KOPT-K1 (cell line): ENCODE measurements around the gene GTF2B.
A peak's percentile ranks its signal among the peaks of the same experiment; 100 is the strongest.
"Not testable (repeated sequence)": the region's sequence is repeated elsewhere in the genome, so short reads cannot be mapped to it uniquely, and the experiment has no call there.

Experiments used
- H3K27ac ChIP-seq: fragments of 200-600 bp; sonication (generic); 2 replicates; pipeline ENCODE4 v1.5.1; 2016; ENCODE audit warnings: antibody characterized with exemption, mild to moderate bottlenecking, low read depth, low read length; ENCODE audit not compliant: poor library complexity, severe bottlenecking
- H3K36me3 ChIP-seq: fragments of 200-600 bp; sonication (generic); 2 replicates; pipeline ENCODE4 v1.5.1; 2017; ENCODE audit warnings: antibody characterized with exemption, mild to moderate bottlenecking, low read length, moderate library complexity; ENCODE audit not compliant: insufficient read depth
- H3K9me3 ChIP-seq: fragments of 200-600 bp; sonication (generic); 2 replicates; pipeline ENCODE4 v1.5.1; 2017; ENCODE audit warnings: antibody characterized with exemption, low read length, mild to moderate bottlenecking; ENCODE audit not compliant: insufficient read depth, poor library complexity, severe bottlenecking

The GTF2B gene

DNA sequence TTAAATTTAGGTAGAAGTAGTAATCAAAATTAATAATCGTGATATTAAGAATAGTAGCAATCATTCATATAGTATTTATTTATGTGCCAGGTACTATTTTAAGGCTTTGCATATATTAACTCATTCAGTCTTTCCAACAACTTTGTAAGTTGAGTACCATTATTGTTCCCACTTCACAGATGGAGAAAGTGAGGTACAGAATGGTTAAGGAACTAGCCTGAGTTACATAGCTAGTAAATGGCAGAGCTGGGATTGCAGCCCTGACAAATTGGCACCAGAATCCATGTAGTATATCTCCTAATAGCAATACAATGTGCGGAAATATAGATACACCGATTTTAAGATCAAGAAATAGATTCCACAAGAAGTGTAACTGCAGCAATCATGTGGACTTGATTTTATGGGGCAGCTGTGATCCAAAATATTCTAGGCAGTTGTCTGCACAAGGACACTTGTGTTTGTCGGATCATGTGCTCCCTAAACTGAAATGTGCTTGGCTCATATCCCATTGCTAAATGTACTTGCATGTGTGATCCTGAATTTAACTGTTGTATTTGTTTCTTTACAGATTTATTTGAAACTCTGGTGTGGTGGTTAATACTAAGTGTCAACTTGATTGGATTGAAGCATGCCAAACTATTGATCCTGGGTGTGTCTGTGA lies 5.8 kb upstream of the GTF2B start:
- Histone ChIP-seq H3K27ac (no peak overlapping the region), H3K36me3 (no peaks in the 10 kb centered on the region), H3K9me3 (no peaks in the 10 kb centered on the region)

DNA sequence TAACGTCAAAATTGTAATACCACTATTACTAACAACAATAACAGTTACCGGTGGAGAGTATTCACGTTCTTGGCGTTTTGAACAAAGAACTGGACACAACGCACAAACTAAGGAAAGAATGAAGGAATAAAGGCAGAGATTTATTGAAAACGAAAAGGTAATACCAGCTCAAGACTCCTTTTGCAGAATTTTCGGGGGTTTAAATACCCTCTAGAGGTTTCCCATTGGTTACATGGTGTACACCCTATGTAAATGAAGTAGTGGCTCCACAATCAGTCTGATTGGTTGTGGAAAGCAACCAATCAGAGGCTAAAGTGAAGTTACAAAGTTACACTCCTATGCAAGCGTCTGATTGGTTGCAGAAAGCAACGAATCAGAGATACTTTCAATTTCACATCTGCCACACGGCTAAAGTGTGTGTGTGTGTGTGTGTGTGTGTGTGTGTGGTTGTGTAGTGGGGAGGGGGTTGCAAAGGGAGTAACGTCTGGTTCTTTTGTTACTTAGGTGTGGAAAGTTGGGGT lies 1.1 kb upstream of the GTF2B start:
- Histone ChIP-seq H3K36me3 (peaks cover 9% of the 10 kb centered on the region), H3K9me3 (no peaks in the 10 kb centered on the region), H3K27ac (no peak overlapping the region)

DNA sequence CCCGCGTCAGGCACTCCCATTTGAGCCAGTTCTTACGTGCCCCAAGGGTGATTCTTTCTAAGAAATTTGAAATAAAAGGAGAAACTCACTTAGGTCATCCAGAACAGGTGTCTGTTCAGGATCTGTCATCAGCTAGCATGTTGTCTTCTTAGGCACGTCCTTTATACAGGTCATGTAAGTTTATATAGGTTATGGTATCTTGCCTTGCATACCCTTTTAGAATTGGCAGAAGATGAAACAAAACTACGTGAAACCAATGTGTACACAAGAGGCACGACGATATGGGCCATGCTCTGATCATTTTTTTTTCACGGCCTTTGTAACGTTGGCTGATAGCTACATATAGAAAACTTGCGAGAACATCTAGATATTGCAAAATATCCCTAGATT lies 579 bp upstream of the GTF2B start:
- Histone ChIP-seq H3K9me3 (no peaks in the 10 kb centered on the region), H3K36me3 (peaks cover 13% of the 10 kb centered on the region), H3K27ac (peak overlapping the region; percentile 80)

DNA sequence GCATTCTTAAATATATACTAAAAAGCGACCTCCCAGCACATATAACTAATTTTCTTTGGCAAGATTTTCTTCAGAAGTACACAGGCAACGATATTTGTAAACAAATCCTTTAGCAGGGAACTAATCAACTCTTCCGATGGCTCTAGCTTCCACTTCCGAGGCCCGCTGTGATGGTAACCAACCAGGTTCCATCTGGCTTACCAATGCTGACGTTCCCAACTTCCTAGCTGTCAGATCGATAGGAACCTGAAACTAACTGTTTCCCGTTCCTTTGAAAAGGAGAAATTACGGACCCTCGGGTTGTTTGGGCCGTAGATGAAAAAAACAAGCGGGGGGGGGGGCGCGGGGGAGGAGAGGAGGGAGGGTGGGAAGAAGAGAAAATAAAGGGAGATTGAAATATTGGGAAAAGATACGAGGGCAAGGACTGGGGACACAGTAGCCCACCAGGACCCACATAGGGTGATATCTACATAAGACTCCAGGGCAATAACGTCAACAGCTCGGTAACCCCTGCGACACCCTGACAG lies 513 bp downstream of the GTF2B start:
- Histone ChIP-seq H3K9me3 (no peaks in the 10 kb centered on the region), H3K27ac (peak overlapping the region; percentile 80), H3K36me3 (peaks cover 24% of the 10 kb centered on the region)

DNA sequence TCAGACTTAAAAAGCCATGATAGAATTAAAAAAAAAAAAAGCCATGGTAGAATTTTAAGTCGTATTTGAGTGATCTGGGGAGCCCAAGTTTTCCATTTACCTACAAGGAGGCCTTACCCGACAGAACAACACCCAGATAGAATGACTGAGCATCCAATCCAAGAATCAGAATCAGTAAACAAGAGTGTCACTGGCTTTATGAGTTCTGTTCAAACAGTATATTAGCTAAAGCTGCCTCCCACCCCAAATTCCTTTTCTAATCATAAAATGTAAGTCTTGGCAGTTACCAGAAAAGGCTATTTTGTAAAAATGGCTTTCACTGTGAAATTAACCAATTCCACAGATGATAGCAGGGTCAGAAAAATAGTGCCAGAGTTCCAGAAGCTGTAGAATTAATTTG lies 1.2 kb downstream of the GTF2B start:
- no peaks in the 10 kb centered on the region for H3K9me3 ChIP-seq
- H3K36me3 ChIP-seq, result peaks cover 31% of the 10 kb centered on the region
- H3K27ac ChIP-seq, result peak overlapping the region; percentile 80

DNA sequence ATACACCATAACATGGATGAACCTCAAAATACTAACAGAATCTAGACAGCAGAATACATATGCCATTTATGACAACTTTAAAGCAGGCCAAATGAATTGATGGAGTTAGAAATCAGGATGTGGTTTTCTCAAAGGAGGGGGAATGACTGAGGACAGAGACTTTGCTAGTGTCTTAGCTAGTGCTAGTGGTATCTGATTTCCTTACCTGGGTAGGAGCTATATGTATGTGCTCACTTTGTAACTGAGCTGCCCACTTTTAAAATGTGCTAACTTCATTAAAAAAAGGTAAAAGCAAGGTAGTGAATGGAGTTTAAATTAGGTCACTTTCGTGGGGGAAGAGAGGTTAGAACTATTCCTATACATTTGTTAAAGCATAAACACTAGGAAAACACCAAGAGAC lies 2.6 kb downstream of the GTF2B start:
- no peak overlapping the region for H3K27ac ChIP-seq
- no peaks in the 10 kb centered on the region for H3K9me3 ChIP-seq
- H3K36me3 ChIP-seq, result peaks cover 45% of the 10 kb centered on the region

DNA sequence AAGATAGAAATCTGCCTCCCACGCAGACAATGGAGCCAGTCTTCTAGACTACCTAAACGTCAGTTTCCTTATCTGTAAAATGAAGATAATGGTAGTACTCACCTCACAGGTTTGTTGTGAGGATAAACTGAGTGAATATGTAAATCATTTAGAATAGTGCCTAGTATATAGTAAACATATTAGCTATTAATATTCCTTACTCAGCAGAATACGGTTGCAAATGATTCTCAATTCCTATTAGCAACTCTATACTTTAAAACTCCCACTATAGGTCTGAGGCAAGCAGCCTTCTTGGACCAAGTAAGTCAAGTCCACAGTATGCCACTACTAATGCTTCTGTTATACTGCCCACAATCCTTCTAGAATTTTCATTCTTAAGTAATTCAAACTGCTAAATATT lies 5.4 kb downstream of the GTF2B start:
- H3K9me3 ChIP-seq, result no peaks in the 10 kb centered on the region
- H3K27ac ChIP-seq, result no peak overlapping the region
- peaks cover 73% of the 10 kb centered on the region for H3K36me3 ChIP-seq

DNA sequence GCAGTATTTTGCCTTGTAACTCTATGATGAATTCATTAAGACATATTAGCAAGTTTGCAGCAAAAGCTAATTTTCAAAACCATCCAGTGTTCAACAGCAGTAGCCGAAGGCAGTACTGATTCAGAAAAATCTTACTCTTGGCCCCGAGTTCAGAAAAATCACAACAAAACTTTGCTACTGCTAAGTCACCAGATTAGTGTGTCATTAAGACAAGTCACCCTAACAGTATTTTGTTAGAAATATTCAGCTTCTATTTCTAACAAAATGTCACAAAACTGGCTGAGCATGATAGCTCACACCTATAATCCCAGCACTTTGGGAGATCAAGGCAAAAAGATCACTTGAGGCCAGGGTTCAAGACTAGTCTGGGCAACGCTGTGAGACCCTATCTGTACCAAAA lies 8.2 kb downstream of the GTF2B start:
- H3K27ac ChIP-seq, result no peak overlapping the region
- no peaks in the 10 kb centered on the region for H3K9me3 ChIP-seq
- peaks cover 95% of the 10 kb centered on the region for H3K36me3 ChIP-seq

DNA sequence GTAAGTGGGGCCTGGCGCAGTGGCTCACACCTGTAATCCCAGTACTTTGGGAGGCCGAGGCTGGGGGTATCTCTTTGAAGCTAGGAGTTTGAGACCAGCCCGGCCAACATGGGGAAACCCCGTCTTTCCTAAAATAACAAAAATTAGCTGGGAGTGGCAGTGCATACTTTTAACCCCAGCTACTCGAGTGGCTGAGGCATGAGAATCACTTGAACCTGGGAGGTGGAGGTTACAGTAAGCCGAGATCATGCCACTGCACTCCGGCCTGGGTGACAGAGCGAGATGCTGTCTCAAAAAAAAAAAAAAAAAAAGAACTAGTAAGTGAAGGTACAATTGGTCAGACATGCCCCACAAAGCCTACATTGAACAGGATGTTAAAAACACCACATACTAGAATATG lies 10.7 kb downstream of the GTF2B start:
- H3K36me3 ChIP-seq, result peaks cover 91% of the 10 kb centered on the region
- H3K27ac ChIP-seq, H3K9me3 ChIP-seq: not testable (repeated sequence)

DNA sequence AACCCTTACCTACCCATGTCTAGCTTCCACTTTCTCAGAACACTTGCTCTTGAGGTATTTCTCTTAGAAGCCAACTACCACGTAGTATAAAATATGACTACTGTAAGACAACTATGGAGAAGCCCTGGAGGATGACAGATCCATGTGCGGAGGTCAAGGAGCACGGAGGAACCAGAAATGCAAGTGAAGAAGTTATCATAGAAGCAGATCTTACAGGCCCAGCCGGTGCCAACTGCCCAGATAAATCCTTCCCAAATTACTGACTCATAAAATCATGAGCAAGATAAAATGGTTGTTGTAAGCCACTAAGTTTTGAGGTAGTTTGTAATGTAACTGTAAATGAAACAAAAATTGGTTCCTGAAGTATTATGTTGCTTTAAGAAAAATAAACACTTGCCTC lies 12.6 kb downstream of the GTF2B start:
- H3K36me3 ChIP-seq, result peaks cover 90% of the 10 kb centered on the region
- H3K27ac ChIP-seq, result no peak overlapping the region
- H3K9me3 ChIP-seq, result no peaks in the 10 kb centered on the region

DNA sequence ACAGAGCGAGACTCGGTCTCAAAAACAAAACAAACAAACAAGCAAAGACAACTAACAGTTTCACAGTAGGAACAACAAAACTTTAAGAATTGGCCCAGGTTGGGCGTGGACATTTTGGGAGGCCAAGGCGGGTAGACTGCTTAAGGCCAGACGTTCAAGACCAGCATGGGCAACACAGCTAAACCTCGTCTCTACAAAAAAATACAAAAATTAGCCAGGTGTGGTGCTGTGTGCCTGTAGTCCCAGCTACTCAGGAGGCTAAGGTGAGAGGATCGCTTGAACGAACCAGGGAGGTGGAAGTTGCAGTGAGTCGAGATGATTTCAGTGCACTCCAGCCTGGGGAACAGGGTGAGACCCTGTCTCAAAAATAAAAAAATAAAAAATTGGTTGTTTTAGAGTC lies 13.5 kb downstream of the GTF2B start:
- no peaks in the 10 kb centered on the region for H3K9me3 ChIP-seq
- no peak overlapping the region for H3K27ac ChIP-seq
- peaks cover 89% of the 10 kb centered on the region for H3K36me3 ChIP-seq

DNA sequence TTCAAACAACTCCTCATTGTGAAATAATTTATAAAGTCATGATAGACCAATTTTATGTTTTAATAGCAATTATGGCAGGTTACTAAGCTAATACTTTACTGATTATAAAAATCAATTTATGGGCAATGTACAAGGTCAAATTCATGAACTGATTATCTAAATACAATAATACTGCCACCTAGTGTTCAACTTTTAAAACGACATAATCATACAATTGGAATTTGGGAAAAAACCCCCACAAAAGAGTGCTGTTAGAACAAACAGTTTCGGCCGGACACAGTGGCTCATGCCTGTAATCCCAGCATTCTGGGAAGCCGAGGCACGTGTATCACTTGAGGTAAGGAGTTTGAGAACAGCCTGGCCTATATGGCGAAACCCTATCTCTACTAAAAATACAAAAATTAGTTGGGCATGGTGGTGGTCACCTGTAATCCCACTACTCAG lies 14.0 kb downstream of the GTF2B start:
- H3K36me3 ChIP-seq, result peaks cover 89% of the 10 kb centered on the region
- H3K27ac ChIP-seq, result no peak overlapping the region
- no peaks in the 10 kb centered on the region for H3K9me3 ChIP-seq

DNA sequence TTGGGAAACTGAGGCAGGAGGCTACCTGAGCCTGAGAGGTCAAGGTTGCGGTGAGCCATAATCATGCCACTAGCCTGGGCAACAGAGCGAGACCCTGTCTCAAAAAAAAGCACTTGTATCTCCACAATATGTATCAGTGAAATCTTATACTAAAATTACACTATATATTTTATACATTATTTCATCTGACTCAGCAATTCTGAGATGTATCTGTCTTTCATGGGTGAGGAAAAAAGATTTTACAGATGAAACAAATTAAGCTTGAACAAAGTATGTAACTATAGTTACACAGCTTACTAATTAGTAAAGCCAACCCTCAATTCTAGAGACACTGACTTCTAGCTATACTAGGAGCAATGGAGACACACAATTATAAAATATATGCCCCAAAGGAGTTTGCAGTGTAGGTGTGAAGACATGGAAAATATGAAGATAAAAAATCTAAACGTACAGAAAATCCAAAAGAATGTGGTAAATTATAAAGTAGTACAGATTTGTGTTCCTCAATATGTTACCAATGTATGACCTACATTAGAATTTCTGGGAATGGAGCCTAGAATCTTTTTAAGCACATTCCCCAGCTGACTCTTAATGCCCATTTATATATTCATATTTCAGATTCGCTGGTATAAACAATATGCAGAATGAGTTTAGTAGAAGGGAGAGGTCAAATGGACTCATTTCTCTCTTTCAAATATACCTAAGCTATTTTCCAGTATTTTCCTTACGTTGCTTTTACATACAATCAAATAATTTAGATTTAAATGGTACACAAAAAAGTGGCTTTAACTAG lies 14.6 kb downstream of the GTF2B start:
- no peaks in the 10 kb centered on the region for H3K9me3 ChIP-seq
- H3K27ac ChIP-seq, result no peak overlapping the region
- H3K36me3 ChIP-seq, result peaks cover 83% of the 10 kb centered on the region

DNA sequence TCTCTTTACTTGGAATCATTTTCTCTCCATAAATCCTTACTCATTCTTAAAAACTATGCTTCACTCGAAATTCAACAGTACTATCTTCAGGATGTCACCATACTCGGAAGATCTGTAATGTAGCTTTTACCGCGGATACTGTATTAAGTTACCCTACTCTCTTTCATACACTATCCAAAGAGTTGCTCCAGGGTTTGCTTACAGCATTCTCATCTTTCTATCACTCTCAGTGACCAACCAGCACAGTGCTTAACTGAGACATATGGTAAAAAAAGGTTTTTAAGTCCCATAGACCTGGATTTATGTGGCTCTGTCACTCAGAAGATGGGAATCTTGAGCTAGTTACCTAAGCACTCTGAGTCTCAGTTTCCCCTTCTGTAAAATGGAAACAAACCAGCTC lies 15.8 kb downstream of the GTF2B start:
- Histone ChIP-seq H3K36me3 (peaks cover 79% of the 10 kb centered on the region), H3K27ac (no peak overlapping the region), H3K9me3 (no peaks in the 10 kb centered on the region)

DNA sequence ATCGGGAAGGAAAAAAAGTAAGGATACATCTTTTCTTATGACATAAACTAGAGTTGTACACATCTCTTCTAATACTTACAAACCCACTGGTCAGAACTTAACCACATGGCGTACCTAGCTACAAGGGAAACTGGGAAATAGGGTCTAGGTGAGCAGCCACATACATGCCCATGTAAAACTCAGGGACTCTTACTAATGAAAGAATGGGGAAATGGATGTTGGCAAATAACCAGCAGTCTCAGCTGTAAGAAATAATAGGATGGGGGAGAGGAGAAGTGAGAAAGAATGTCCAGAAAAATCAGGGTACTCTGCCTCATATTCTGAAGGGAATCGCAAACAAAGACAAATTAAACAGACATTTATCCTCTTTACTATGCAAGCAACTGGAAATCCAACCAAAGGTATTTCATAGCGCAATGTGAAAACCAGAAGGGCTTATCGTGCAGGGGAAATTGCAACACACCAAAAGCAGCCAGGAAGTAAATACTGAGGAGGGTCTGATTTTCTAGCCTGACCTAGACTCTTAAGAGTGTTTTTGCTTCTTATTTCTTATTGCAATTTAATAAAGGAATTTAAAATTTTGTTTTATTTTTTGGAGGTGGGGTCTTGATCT lies 17.5 kb downstream of the GTF2B start:
- peaks cover 66% of the 10 kb centered on the region for H3K36me3 ChIP-seq
- H3K27ac ChIP-seq, result no peak overlapping the region
- H3K9me3 ChIP-seq, result no peaks in the 10 kb centered on the region
